Caco-2 (cell line): ENCODE measurements around the gene LMTK3. TPM values are rescaled to one million over a fixed set of nuclear protein-coding genes. Genes with fewer than 3 reads are reported as not detected.

Experiments
- BruUV-seq: library from RNA; stranded (reverse); fragments of 400-500 nt; replicated peaks from 2 replicates; lab custom pipeline; 2021; lab: Mats Ljungman, UMichigan
- CTCF ChIA-PET: fragments of 300-600 bp; sonication (Branson Sonifier 250); formaldehyde crosslinking; loops from one replicate; lab custom pipeline; 2022; ENCODE audit warnings: antibody characterized with exemption; lab: Charles Lee
- POLR2A ChIA-PET: fragments of 300-600 bp; sonication (Branson Sonifier 250); formaldehyde crosslinking; loops from one replicate; lab custom pipeline; 2022; ENCODE audit warnings: antibody characterized with exemption; lab: Charles Lee
- DNase-seq, 2 experiments: peaks; one replicate each; pipeline versions ENCODE4 v3.0.0 to v3.0.0-alpha.2; 2020 to 2022
- H3K27me3 ChIP-seq: replicated peaks from 2 replicates; pipeline ENCODE4 v1.6.0; 2011; ENCODE audit warnings: low read length; ENCODE audit not compliant: control insufficient read depth, insufficient read depth
- H3K36me3 ChIP-seq: 2 replicates; pipeline ENCODE4 v1.5.1; 2011; ENCODE audit warnings: low read length; ENCODE audit not compliant: control insufficient read depth, insufficient read depth
- H3K4me1 ChIP-seq: fragments of 250-450 bp; sonication (Bioruptor Pico); 2 replicates; pipeline ENCODE4 v1.5.1; 2020; ENCODE audit warnings: mild to moderate bottlenecking
- H3K4me3 ChIP-seq: 2 replicates; pipeline ENCODE4 v1.5.1; 2011; ENCODE audit warnings: low read depth, mild to moderate bottlenecking, control low read depth, low read length
- H3K9me3 ChIP-seq: fragments of 250-450 bp; sonication (Bioruptor Pico); 2 replicates; pipeline ENCODE4 v1.5.1; 2020; ENCODE audit warnings: mild to moderate bottlenecking, moderate library complexity
- H3K27ac Mint-ChIP-seq: one replicate; pipeline ENCODE4 v1.8.0; 2022; ENCODE audit warnings: mixed read lengths; ENCODE audit not compliant: unreplicated experiment
- H3K27me3 Mint-ChIP-seq: one replicate; pipeline ENCODE4 v1.8.0; 2022; ENCODE audit warnings: mixed read lengths; ENCODE audit not compliant: insufficient read depth, unreplicated experiment
- H3K36me3 Mint-ChIP-seq: one replicate; pipeline ENCODE4 v1.8.0; 2022; ENCODE audit warnings: mild to moderate bottlenecking, mixed read lengths; ENCODE audit not compliant: insufficient read depth, unreplicated experiment
- H3K4me1 Mint-ChIP-seq: one replicate; pipeline ENCODE4 v1.8.0; 2022; ENCODE audit warnings: low read depth, mixed read lengths; ENCODE audit not compliant: unreplicated experiment
- H3K4me3 Mint-ChIP-seq: one replicate; pipeline ENCODE4 v1.8.0; 2022; ENCODE audit warnings: mild to moderate bottlenecking, moderate library complexity, mixed read lengths; ENCODE audit not compliant: unreplicated experiment
- H3K9me3 Mint-ChIP-seq: one replicate; pipeline ENCODE4 v1.8.0; 2022; ENCODE audit warnings: mixed read lengths; ENCODE audit not compliant: unreplicated experiment
- intact Hi-C: fragments of 100-400 bp; cut with micrococcal nuclease; formaldehyde crosslinking; loops from one replicate; pipeline ENCODE4 v1.10.0; 2022; ENCODE audit not compliant: unreplicated experiment
- total RNA-seq: library from RNA; stranded (reverse); gene quantifications from 2 replicates; pipeline ENCODE4 v1.2.3, GENCODE V29; 2022
- TF ChIP-seq, protein P1 (sequence below), 2 experiments: fragments of 200-600 bp in 1 of 2; IDR thresholded peaks; 1 replicate in 1 of 2; 2 replicates in 1 of 2; pipeline versions ENCODE4 v1.5.1 to v1.8.0; 2011 to 2022; ENCODE audit warnings: antibody characterized with exemption in 1 of 2, control low read depth in 1 of 2, inconsistent platforms in 1 of 2, low read depth in 1 of 2, low read length in 1 of 2, mild to moderate bottlenecking in 1 of 2, moderate library complexity in 1 of 2; ENCODE audit not compliant: insufficient read depth in 1 of 2, severe bottlenecking in 1 of 2, unreplicated experiment in 1 of 2

LMTK3 gene
- total RNA-seq, 1 experiment from 2014 or later, result 22.6 TPM

DNA sequence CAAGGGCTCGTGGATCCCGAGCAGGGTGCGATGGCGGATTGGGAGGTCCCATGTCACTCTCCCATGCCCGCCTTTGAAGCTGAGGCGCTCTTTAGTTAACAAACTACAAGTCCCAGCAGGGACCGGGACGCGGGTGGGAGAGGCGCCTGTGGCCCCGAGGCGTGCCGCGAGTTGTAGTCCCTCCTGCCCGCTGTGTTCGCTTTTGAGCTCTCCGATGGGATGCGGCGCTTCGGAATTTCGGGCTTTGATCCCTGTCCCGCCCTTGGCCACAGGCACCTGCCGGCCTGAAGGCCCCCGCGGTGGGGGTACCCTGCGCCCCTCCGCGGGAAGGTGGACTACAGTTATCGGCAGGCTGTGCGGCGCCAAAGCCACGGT, 31.5 kb downstream of the LMTK3 start:
- DNase-seq, result no peak
- Histone ChIP-seq H3K27me3 (no peaks in the 10 kb centered on the region), H3K4me1 (no peaks in the 10 kb centered on the region), H3K4me3 (no peak overlapping the region), H3K36me3 (no peaks in the 10 kb centered on the region), H3K9me3 (no peaks in the 10 kb centered on the region)
- H3K9me3 Mint-ChIP-seq, result no peaks in the 10 kb centered on the region
- no TSS peak for BruUV-seq
- H3K4me1 Mint-ChIP-seq, result peaks cover 6% of the 10 kb centered on the region
- POLR2A ChIA-PET, result no interaction called here
- no peaks in the 10 kb centered on the region for H3K27me3 Mint-ChIP-seq
- CTCF ChIA-PET, result no interaction called here
- H3K4me3 Mint-ChIP-seq, result peak overlapping the region; percentile 64
- peak overlapping the region; percentile 38 for H3K27ac Mint-ChIP-seq
- TF ChIP-seq, protein P1, sequence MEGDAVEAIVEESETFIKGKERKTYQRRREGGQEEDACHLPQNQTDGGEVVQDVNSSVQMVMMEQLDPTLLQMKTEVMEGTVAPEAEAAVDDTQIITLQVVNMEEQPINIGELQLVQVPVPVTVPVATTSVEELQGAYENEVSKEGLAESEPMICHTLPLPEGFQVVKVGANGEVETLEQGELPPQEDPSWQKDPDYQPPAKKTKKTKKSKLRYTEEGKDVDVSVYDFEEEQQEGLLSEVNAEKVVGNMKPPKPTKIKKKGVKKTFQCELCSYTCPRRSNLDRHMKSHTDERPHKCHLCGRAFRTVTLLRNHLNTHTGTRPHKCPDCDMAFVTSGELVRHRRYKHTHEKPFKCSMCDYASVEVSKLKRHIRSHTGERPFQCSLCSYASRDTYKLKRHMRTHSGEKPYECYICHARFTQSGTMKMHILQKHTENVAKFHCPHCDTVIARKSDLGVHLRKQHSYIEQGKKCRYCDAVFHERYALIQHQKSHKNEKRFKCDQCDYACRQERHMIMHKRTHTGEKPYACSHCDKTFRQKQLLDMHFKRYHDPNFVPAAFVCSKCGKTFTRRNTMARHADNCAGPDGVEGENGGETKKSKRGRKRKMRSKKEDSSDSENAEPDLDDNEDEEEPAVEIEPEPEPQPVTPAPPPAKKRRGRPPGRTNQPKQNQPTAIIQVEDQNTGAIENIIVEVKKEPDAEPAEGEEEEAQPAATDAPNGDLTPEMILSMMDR (IDR thresholded peaks at IDR 0.05; ENCODE audit: insufficient read depth in 1 of 2, low read depth in 1 of 2, low read length in 1 of 2, severe bottlenecking in 1 of 2, unreplicated experiment in 1 of 2), result no peak
- intact Hi-C loops, result no loop called here
- H3K36me3 Mint-ChIP-seq, result peaks cover 80% of the 10 kb centered on the region

DNA sequence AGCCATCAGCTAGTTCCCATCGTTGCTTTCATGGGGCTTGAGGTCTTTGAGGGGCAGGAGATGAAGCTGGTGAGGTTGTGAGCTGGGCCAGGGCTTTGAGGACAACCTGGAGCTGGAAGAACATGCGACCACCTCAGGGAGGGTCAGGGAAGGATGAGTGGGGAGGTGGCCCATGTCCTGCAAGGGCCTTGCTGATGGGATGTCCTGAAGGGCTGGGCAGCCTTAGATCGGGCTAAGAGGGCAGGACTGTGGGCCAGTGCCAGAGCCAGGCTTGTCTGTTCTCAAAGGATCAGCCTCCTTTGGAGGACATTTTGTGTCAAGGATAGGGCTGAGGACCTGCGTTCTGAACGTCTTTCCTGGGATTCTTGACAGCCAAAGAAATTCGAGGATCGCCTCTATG, 31.9 kb downstream of the LMTK3 start:
- Histone ChIP-seq H3K4me3 (no peak overlapping the region), H3K9me3 (no peaks in the 10 kb centered on the region), H3K36me3 (no peaks in the 10 kb centered on the region), H3K4me1 (no peaks in the 10 kb centered on the region), H3K27me3 (no peaks in the 10 kb centered on the region)
- ChIA-PET POLR2A (no interaction called here), CTCF (no interaction called here)
- peak overlapping the region; percentile 29 for H3K27ac Mint-ChIP-seq
- H3K36me3 Mint-ChIP-seq, result peaks cover 85% of the 10 kb centered on the region
- H3K4me3 Mint-ChIP-seq, result no peak overlapping the region
- intact Hi-C loops, result no loop called here
- H3K9me3 Mint-ChIP-seq, result no peaks in the 10 kb centered on the region
- BruUV-seq, result no TSS peak
- H3K4me1 Mint-ChIP-seq, result peaks cover 7% of the 10 kb centered on the region
- no peaks in the 10 kb centered on the region for H3K27me3 Mint-ChIP-seq
- no peak for DNase-seq
- TF ChIP-seq, protein P1 (IDR thresholded peaks at IDR 0.05; ENCODE audit: insufficient read depth in 1 of 2, low read depth in 1 of 2, low read length in 1 of 2, severe bottlenecking in 1 of 2, unreplicated experiment in 1 of 2), result no peak

GRCh38 chr19:48478339-48479256, 33.0 kb downstream of the LMTK3 start:
- POLR2A ChIA-PET, result no interaction called here
- Mint-ChIP-seq H3K9me3 (no peaks in the 10 kb centered on the region), H3K4me1 (peaks cover 13% of the 10 kb centered on the region), H3K36me3 (peaks cover 82% of the 10 kb centered on the region), H3K27ac (peak overlapping the region; percentile 50), H3K4me3 (no peak overlapping the region), H3K27me3 (no peaks in the 10 kb centered on the region)
- BruUV-seq, result no TSS peak
- intact Hi-C loops, result no loop called here
- Histone ChIP-seq H3K36me3 (no peaks in the 10 kb centered on the region; the same call in 1 of the 2 replicates), H3K27me3 (no peaks in the 10 kb centered on the region), H3K4me1 (no peaks in the 10 kb centered on the region), H3K9me3 (no peaks in the 10 kb centered on the region), H3K4me3 (no peak overlapping the region)
- no peak for DNase-seq
- CTCF ChIA-PET, result no interaction called here
- TF ChIP-seq, protein P1 (IDR thresholded peaks at IDR 0.05; ENCODE audit: insufficient read depth in 1 of 2, low read depth in 1 of 2, low read length in 1 of 2, severe bottlenecking in 1 of 2, unreplicated experiment in 1 of 2), result no peak
